ENCODE results near the gene CTDSPL. TPM values are rescaled to one million over a fixed set of nuclear protein-coding genes. Genes with fewer than 3 reads are reported as not detected.

Gene CTDSPL
- total RNA-seq, 1 experiment from 2014 or later: 16.6 TPM

- Histone ChIP-seq H3K27me3 (ENCODE audit: control insufficient read depth, insufficient read depth, low read length) (no peaks in the 10 kb centered on the region), H3K4me1 (ENCODE audit: control insufficient read depth, insufficient read depth, low read length) (no peaks in the 10 kb centered on the region), H3K27ac (ENCODE audit: low read length) (no peak overlapping the region), H3K4me3 (ENCODE audit: low read depth in 2 of 2, low read length in 2 of 2) (no peak overlapping the region), H3K9me3 (ENCODE audit: control insufficient read depth, insufficient read depth, low read depth, low read length) (no peaks in the 10 kb centered on the region), H3K36me3 (ENCODE audit: control insufficient read depth, insufficient read depth, low read length) (no peaks in the 10 kb centered on the region)
- ChIA-PET CTCF (no interaction called here), POLR2A (no interaction called here)
- intact Hi-C loops (cut with micrococcal nuclease; ENCODE audit: unreplicated experiment): no loop called here
- ATAC-seq (no peak), DNase-seq (ENCODE audit: low read depth, low spot score) (no peak)
- no TSS peak for BruUV-seq (replicated peaks)
- in situ Hi-C loops (cut with HindIII; ENCODE audit: low pct_unique_long_range_greater_than_20kb, low sequenced_read_pairs): no loop called here
- TF ChIP-seq TCF7L2 (IDR thresholded peaks at IDR 0.05; ENCODE audit: low read depth, low read length): no peak
- no peak for TF ChIP-seq POLR2AphosphoS5 (IDR thresholded peaks at IDR 0.05; ENCODE audit: low read depth, low read length)
- no peak for TF ChIP-seq CTCF (IDR thresholded peaks at IDR 0.05)
- no peak for TF ChIP-seq REST (IDR thresholded peaks at IDR 0.05; ENCODE audit: insufficient read depth in 1 of 2, low read depth in 2 of 2, low read length in 1 of 2)
- TF ChIP-seq SIN3A (IDR thresholded peaks at IDR 0.05; ENCODE audit: borderline replicate concordance, insufficient read depth, low read depth, low read length): no peak
These were observed 42.1 kb upstream of the CTDSPL start for GRCh38 chr3:37819591-37819990.

- ChIA-PET CTCF (no interaction called here), POLR2A (no interaction called here)
- TF ChIP-seq POLR2AphosphoS5 (IDR thresholded peaks at IDR 0.05; ENCODE audit: low read depth, low read length): no peak
- TF ChIP-seq TCF7L2 (IDR thresholded peaks at IDR 0.05; ENCODE audit: low read depth, low read length): no peak
- TF ChIP-seq CTCF (IDR thresholded peaks at IDR 0.05): no peak
- TF ChIP-seq SIN3A (IDR thresholded peaks at IDR 0.05; ENCODE audit: borderline replicate concordance, insufficient read depth, low read depth, low read length): no peak
- TF ChIP-seq REST (IDR thresholded peaks at IDR 0.05; ENCODE audit: insufficient read depth in 1 of 2, low read depth in 2 of 2, low read length in 1 of 2): no peak
- DNase-seq (ENCODE audit: low read depth, low spot score) (no peak), ATAC-seq (no peak)
- Histone ChIP-seq H3K9me3 (ENCODE audit: control insufficient read depth, insufficient read depth, low read depth, low read length) (no peaks in the 10 kb centered on the region), H3K4me1 (ENCODE audit: control insufficient read depth, insufficient read depth, low read length) (no peaks in the 10 kb centered on the region), H3K36me3 (ENCODE audit: control insufficient read depth, insufficient read depth, low read length) (no peaks in the 10 kb centered on the region), H3K27me3 (ENCODE audit: control insufficient read depth, insufficient read depth, low read length) (no peaks in the 10 kb centered on the region), H3K27ac (ENCODE audit: low read length) (no peak overlapping the region), H3K4me3 (ENCODE audit: low read depth in 2 of 2, low read length in 2 of 2) (no peak overlapping the region)
- intact Hi-C loops (cut with micrococcal nuclease; ENCODE audit: unreplicated experiment) (no loop called here), in situ Hi-C loops (cut with HindIII; ENCODE audit: low pct_unique_long_range_greater_than_20kb, low sequenced_read_pairs) (no loop called here)
- no TSS peak for BruUV-seq (replicated peaks)
These were observed 41.4 kb upstream of the CTDSPL start for GRCh38 chr3:37820286-37820685.
